ENCODE measurements around the gene DNAJC28. TPM values are rescaled to one million over a fixed set of nuclear protein-coding genes. Genes with fewer than 3 reads are reported as not detected.

Gene DNAJC28
- total and polyA plus RNA-seq, 3 experiments from 2014 or later = 0.60 to 1.7 (median 0.63) TPM

DNA sequence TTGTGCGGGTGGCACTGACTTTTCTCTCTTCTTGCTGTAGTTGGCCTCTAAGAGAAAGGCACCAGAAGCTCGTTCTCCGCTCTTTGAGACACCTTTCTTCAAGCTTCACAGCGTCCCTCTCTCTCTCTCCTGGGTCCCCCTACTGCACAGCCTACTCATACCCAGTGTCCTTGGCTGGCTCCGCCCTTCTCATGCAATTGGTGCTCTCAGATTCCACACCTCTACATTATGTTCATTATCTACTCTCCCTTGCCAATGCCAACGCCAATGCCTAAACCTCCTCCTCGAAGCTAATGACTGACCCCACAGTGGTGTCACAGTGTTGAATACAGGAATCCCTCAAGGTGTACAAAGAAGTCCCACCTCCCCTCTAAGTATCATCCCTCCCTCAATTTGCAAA, 4.8 kb upstream of the DNAJC28 start:
- H3K36me3 ChIP-seq (ENCODE audit: insufficient read depth, low read length) = no peaks in the 10 kb centered on the region
- DNase-seq = no peak
- peaks cover 4% of the 10 kb centered on the region for H3K4me1 ChIP-seq (ENCODE audit: insufficient read depth, low read length)
- peaks cover 0 to 4% of the 10 kb centered on the region in 2 donors for H3K27me3 Mint-ChIP-seq
- peaks cover 5 to 7% (median 7%) of the 10 kb centered on the region in 3 donors for H3K4me1 Mint-ChIP-seq
- H3K4me3 Mint-ChIP-seq = no peak overlapping the region
- peaks cover 0 to 2% (median 0%) of the 10 kb centered on the region in 3 donors for H3K36me3 Mint-ChIP-seq
- POLR2A ChIA-PET = no interaction called here
- no peak overlapping the region for H3K27ac ChIP-seq (ENCODE audit: low read depth, low read length)
- H3K27ac Mint-ChIP-seq = peak overlapping the region in 1 of 8 donors; percentile 5
- no peaks in the 10 kb centered on the region for H3K9me3 ChIP-seq (ENCODE audit: low read length)
- CTCF ChIA-PET = no interaction called here
- no peak overlapping the region for H3K4me3 ChIP-seq (ENCODE audit: low read length)
- H3K27me3 ChIP-seq (ENCODE audit: insufficient read depth, low read length, poor library complexity, severe bottlenecking) = no peaks in the 10 kb centered on the region
- no peaks in the 10 kb centered on the region for H3K9me3 Mint-ChIP-seq

GRCh38 chr21:33495743-33496142, 4.2 kb upstream of the DNAJC28 start:
- Histone ChIP-seq H3K4me3 (ENCODE audit: low read length) (no peak overlapping the region), H3K27me3 (ENCODE audit: insufficient read depth, low read length, poor library complexity, severe bottlenecking) (no peaks in the 10 kb centered on the region), H3K9me3 (ENCODE audit: low read length) (no peaks in the 10 kb centered on the region), H3K4me1 (ENCODE audit: insufficient read depth, low read length) (peaks cover 8% of the 10 kb centered on the region), H3K27ac (ENCODE audit: low read depth, low read length) (no peak overlapping the region), H3K36me3 (ENCODE audit: insufficient read depth, low read length) (no peaks in the 10 kb centered on the region)
- DNase-seq = no peak
- Mint-ChIP-seq H3K4me1 (peaks cover 7 to 11% (median 10%) of the 10 kb centered on the region in 3 donors), H3K4me3 (peak overlapping the region in 1 of 7 donors; percentile 27), H3K9me3 (no peaks in the 10 kb centered on the region), H3K27ac (no peak overlapping the region), H3K27me3 (peaks cover 0 to 4% of the 10 kb centered on the region in 2 donors), H3K36me3 (peaks cover 0 to 4% (median 0%) of the 10 kb centered on the region in 3 donors)
- ChIA-PET POLR2A (no interaction called here), CTCF (no interaction called here)

DNA sequence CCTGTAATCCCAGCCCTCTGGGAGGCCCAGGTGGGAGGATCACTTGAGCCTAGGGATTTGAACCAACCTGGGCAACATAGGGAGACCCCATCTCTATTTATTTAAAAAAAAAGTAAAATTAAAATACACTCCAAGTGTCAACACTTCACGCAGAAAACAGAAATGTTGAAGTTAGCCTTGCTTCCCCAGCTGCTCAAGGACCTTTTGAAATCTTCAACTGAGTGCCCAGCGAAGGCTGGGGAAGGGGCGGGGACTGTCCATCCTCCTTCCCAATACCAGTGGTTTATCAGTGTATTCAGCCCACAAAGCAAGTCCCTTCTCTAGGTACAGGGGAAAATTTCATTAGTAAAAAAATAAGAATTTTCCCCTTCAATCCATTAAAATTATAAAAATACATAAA, 2.2 kb upstream of the DNAJC28 start:
- H3K4me1 ChIP-seq (ENCODE audit: insufficient read depth, low read length) = peaks cover 9% of the 10 kb centered on the region
- peak overlapping the region in 1 of 8 donors; percentile 48 for H3K27ac Mint-ChIP-seq
- peak overlapping the region in 3 of 7 donors; percentile 20 to 73 (median 48) for H3K4me3 Mint-ChIP-seq
- peaks cover 0 to 4% (median 0%) of the 10 kb centered on the region in 3 donors for H3K36me3 Mint-ChIP-seq
- ChIA-PET POLR2A (no interaction called here), CTCF (interaction anchor here (0.8 kb wide), 1 partner anchor 14 kb away, joined by 3 read pairs; the partner anchor contains the start of gene TMEM50B)
- peaks cover 9 to 14% (median 12%) of the 10 kb centered on the region in 3 donors for H3K4me1 Mint-ChIP-seq
- H3K4me3 ChIP-seq (ENCODE audit: low read length) = no peak overlapping the region
- H3K9me3 ChIP-seq (ENCODE audit: low read length) = no peaks in the 10 kb centered on the region
- no peak overlapping the region for H3K27ac ChIP-seq (ENCODE audit: low read depth, low read length)
- no peaks in the 10 kb centered on the region for H3K9me3 Mint-ChIP-seq
- no peaks in the 10 kb centered on the region for H3K27me3 ChIP-seq (ENCODE audit: insufficient read depth, low read length, poor library complexity, severe bottlenecking)
- H3K27me3 Mint-ChIP-seq = peaks cover 0 to 4% of the 10 kb centered on the region in 2 donors
- no peaks in the 10 kb centered on the region for H3K36me3 ChIP-seq (ENCODE audit: insufficient read depth, low read length)
- DNase-seq = no peak

GRCh38 chr21:33492571-33492970, 1.1 kb upstream of the DNAJC28 start:
- H3K36me3 ChIP-seq (ENCODE audit: insufficient read depth, low read length) = no peaks in the 10 kb centered on the region

DNA sequence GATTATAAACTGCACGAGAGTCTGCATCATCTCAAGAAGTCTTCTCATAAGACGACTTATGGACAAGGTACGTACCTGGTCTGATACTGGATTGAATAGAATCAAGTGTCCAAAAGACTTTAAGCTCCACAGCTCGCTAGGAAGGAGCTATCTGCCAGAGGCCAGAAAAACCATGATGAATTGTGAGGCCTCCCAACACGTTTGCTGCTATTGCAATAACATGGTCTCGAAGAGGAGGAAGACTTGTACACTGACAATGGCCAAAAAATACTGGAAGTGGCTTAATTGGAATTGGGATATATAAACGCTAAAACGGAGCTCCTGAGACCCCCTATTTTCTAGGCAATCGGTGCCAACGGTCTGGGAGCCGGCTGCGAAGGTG, 534 bp downstream of the DNAJC28 start:
- Histone ChIP-seq H3K4me1 (ENCODE audit: insufficient read depth, low read length) (peaks cover 9% of the 10 kb centered on the region), H3K4me3 (ENCODE audit: low read length) (peak overlapping the region; percentile 94), H3K27ac (ENCODE audit: low read depth, low read length) (peak overlapping the region; percentile 68), H3K27me3 (ENCODE audit: insufficient read depth, low read length, poor library complexity, severe bottlenecking) (no peaks in the 10 kb centered on the region), H3K9me3 (ENCODE audit: low read length) (no peaks in the 10 kb centered on the region), H3K36me3 (ENCODE audit: insufficient read depth, low read length) (no peaks in the 10 kb centered on the region)
- H3K27ac Mint-ChIP-seq = peak overlapping the region in 7 of 8 donors; percentile 40 to 94 (median 86)
- ChIA-PET POLR2A (interaction anchor here (0.6 to 4.0 kb wide), 6 partner anchors 11 to 166 kb away, joined by 3 to 77 read pairs (median 5); partner anchors contain the start of genes GART, IFNAR1 and TMEM50B), CTCF (interaction anchor here (0.6 to 3.4 kb wide), 6 partner anchors 10 to 130 kb away, joined by 3 to 22 read pairs (median 4); partner anchors contain the start of genes SON and TMEM50B)
- H3K4me1 Mint-ChIP-seq = peaks cover 9 to 14% (median 12%) of the 10 kb centered on the region in 3 donors
- no peak for DNase-seq
- peaks cover 0 to 4% (median 0%) of the 10 kb centered on the region in 3 donors for H3K36me3 Mint-ChIP-seq
- H3K9me3 Mint-ChIP-seq = no peaks in the 10 kb centered on the region
- H3K27me3 Mint-ChIP-seq = no peaks in the 10 kb centered on the region
- peak overlapping the region; percentile 81 to 99 (median 91) for H3K4me3 Mint-ChIP-seq

More at GRCh38 chr21:33492571-33492970, 1.1 kb upstream of the DNAJC28 start:
- peaks cover 0 to 4% of the 10 kb centered on the region in 2 donors for H3K27me3 Mint-ChIP-seq
- ChIA-PET CTCF (no interaction called here), POLR2A (interaction anchor here (0.7 to 4.0 kb wide), 2 partner anchors 13 to 98 kb away, joined by 4 to 77 read pairs; partner anchors contain the start of gene TMEM50B)
- peak overlapping the region in 1 of 7 donors; percentile 54 for H3K4me3 Mint-ChIP-seq
- H3K27ac Mint-ChIP-seq = peak overlapping the region in 1 of 8 donors; percentile 74
- no peaks in the 10 kb centered on the region for H3K9me3 Mint-ChIP-seq
- H3K4me1 Mint-ChIP-seq = peaks cover 9 to 14% (median 12%) of the 10 kb centered on the region in 3 donors
- no peaks in the 10 kb centered on the region for H3K27me3 ChIP-seq (ENCODE audit: insufficient read depth, low read length, poor library complexity, severe bottlenecking)
- H3K9me3 ChIP-seq (ENCODE audit: low read length) = no peaks in the 10 kb centered on the region
- H3K36me3 Mint-ChIP-seq = peaks cover 0 to 4% (median 0%) of the 10 kb centered on the region in 3 donors
- H3K27ac ChIP-seq (ENCODE audit: low read depth, low read length) = no peak overlapping the region
- peaks cover 9% of the 10 kb centered on the region for H3K4me1 ChIP-seq (ENCODE audit: insufficient read depth, low read length)
- H3K4me3 ChIP-seq (ENCODE audit: low read length) = no peak overlapping the region
- DNase-seq = no peak

GRCh38 chr21:33488936-33489335, 2.6 kb downstream of the DNAJC28 start:
- CTCF ChIA-PET = interaction anchor here (3.4 kb wide), 1 partner anchor 8 kb away, joined by 22 read pairs; the partner anchor contains the start of gene TMEM50B
- Mint-ChIP-seq H3K4me1 (peaks cover 9 to 14% (median 12%) of the 10 kb centered on the region in 3 donors), H3K9me3 (no peaks in the 10 kb centered on the region), H3K27me3 (no peaks in the 10 kb centered on the region), H3K27ac (peak overlapping the region in 1 of 8 donors; percentile 5), H3K36me3 (peaks cover 0 to 4% (median 0%) of the 10 kb centered on the region in 3 donors), H3K4me3 (peak overlapping the region in 1 of 7 donors; percentile 61)
- Histone ChIP-seq H3K4me3 (ENCODE audit: low read length) (no peak overlapping the region), H3K36me3 (ENCODE audit: insufficient read depth, low read length) (no peaks in the 10 kb centered on the region), H3K27me3 (ENCODE audit: insufficient read depth, low read length, poor library complexity, severe bottlenecking) (no peaks in the 10 kb centered on the region), H3K4me1 (ENCODE audit: insufficient read depth, low read length) (peaks cover 9% of the 10 kb centered on the region), H3K9me3 (ENCODE audit: low read length) (no peaks in the 10 kb centered on the region), H3K27ac (ENCODE audit: low read depth, low read length) (no peak overlapping the region)
- DNase-seq = no peak
- POLR2A ChIA-PET = interaction anchor here (4.0 kb wide), 1 partner anchor 9 kb away, joined by 77 read pairs; the partner anchor contains the start of gene TMEM50B

DNA sequence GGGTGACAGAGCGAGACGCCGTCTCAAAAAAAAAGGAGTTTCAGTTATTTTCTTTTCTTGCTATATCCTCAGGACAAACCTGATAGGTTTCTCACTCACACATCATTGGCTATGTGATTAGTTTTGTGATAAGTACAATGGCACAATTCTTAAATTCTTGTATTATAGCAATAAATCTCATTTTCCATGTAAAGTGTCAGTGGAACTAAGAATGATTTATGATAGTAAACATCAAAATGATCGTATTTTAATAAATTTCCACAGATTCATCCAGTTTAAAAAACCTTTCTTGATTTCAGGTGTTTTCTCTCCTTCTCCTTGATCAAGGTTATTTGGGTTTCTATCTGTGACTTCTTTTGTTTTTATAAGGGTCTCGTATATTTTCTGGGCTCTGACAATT, 3.5 kb downstream of the DNAJC28 start:
- no peaks in the 10 kb centered on the region for H3K36me3 ChIP-seq (ENCODE audit: insufficient read depth, low read length)
- Mint-ChIP-seq H3K27me3 (no peaks in the 10 kb centered on the region), H3K9me3 (no peaks in the 10 kb centered on the region), H3K27ac (no peak overlapping the region), H3K4me3 (no peak overlapping the region), H3K36me3 (peaks cover 0 to 4% (median 0%) of the 10 kb centered on the region in 3 donors), H3K4me1 (peaks cover 9 to 14% (median 12%) of the 10 kb centered on the region in 3 donors)
- no peak overlapping the region for H3K4me3 ChIP-seq (ENCODE audit: low read length)
- H3K27ac ChIP-seq (ENCODE audit: low read depth, low read length) = no peak overlapping the region
- ChIA-PET CTCF (no interaction called here), POLR2A (no interaction called here)
- no peaks in the 10 kb centered on the region for H3K9me3 ChIP-seq (ENCODE audit: low read length)
- H3K4me1 ChIP-seq (ENCODE audit: insufficient read depth, low read length) = peaks cover 9% of the 10 kb centered on the region
- no peaks in the 10 kb centered on the region for H3K27me3 ChIP-seq (ENCODE audit: insufficient read depth, low read length, poor library complexity, severe bottlenecking)
- no peak for DNase-seq

- no peaks in the 10 kb centered on the region for H3K27me3 Mint-ChIP-seq
- Histone ChIP-seq H3K27ac (ENCODE audit: low read depth, low read length) (no peak overlapping the region), H3K4me1 (ENCODE audit: insufficient read depth, low read length) (peaks cover 11% of the 10 kb centered on the region), H3K36me3 (ENCODE audit: insufficient read depth, low read length) (no peaks in the 10 kb centered on the region), H3K27me3 (ENCODE audit: insufficient read depth, low read length, poor library complexity, severe bottlenecking) (no peaks in the 10 kb centered on the region), H3K4me3 (ENCODE audit: low read length) (no peak overlapping the region), H3K9me3 (ENCODE audit: low read length) (no peaks in the 10 kb centered on the region)
- POLR2A ChIA-PET = interaction anchor here (0.9 to 2.7 kb wide), 2 partner anchors 48 to 61 kb away, joined by 5 to 56 read pairs; partner anchors contain the start of genes GART and SON
- peak overlapping the region in 5 of 8 donors; percentile 12 to 96 (median 43) for H3K27ac Mint-ChIP-seq
- H3K9me3 Mint-ChIP-seq = no peaks in the 10 kb centered on the region
- H3K4me1 Mint-ChIP-seq = peaks cover 24 to 29% (median 27%) of the 10 kb centered on the region in 3 donors
- peaks cover 0 to 11% (median 0%) of the 10 kb centered on the region in 3 donors for H3K36me3 Mint-ChIP-seq
- CTCF ChIA-PET = interaction anchor here (0.8 to 2.4 kb wide), 4 partner anchors 9 to 710 kb away, joined by 3 to 22 read pairs (median 5); partner anchors contain the start of genes DNAJC28 and PAXBP1
- peak overlapping the region; percentile 24 to 95 (median 93) for H3K4me3 Mint-ChIP-seq
- no peak for DNase-seq
Observed at GRCh38 chr21:33481314-33481943, 10.1 kb downstream of the DNAJC28 start.

Measured in CD8-positive, alpha-beta memory T cell (primary cell).